ENCODE results near the gene ENTPD2. TPM values are rescaled to one million over a fixed set of nuclear protein-coding genes. Genes with fewer than 3 reads are reported as not detected.

The ENTPD2 gene
- total and polyA plus RNA-seq, 9 of the 15 experiments (the other 6 are each of a cell fraction or from before 2014, with no cell fraction given), result 0.04 to 0.60 (median 0.14) TPM; not detected in 4

DNA sequence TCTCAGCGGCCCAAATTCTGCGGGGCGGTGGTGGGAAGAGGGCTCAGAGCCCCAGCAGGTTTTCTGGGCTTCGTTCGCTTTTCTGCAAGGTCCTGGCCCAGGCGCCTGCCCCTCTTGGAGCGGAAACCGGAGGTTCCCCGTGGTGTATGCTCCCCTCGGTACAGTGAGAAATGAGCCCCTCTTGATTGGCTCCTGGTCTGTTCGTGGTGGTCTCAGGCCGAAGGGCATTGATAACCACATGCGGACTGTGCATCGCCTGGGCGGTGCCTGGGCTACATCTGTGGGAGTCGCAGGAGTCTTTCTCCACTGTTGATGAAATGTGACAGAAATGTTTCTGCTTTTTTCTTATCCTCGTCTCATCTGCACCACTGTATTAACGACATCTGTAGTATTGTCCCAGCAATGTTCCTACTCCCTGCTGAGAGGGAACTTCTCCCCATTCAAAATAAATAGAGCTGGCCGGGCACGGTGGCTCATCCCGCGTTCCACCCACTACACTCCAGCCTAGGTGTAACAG is 33.6 kb upstream of the ENTPD2 start (continued):
- TF ChIP-seq ZBTB9 (CRISPR knock-in tag; IDR thresholded peaks at IDR 0.05) (no peak), CHD1 (IDR thresholded peaks at IDR 0.05; ENCODE audit: low read length) (peak; percentile 61), SRSF3 (IDR thresholded peaks at IDR 0.05; ENCODE audit: insufficient read depth, low read length) (0 out of 2 replicates have a peak, but pooled peaks have one; percentile 6), JUND (IDR thresholded peaks at IDR 0.05; ENCODE audit: borderline replicate concordance, low read depth, low read length) (no peak), JUND (tag; IDR thresholded peaks at IDR 0.05; ENCODE audit: borderline replicate concordance, low read depth, low read length) (peak; percentile 22; the same call in 1 of the 3 replicates), EP400 (IDR thresholded peaks at IDR 0.05) (peak; percentile 63), KDM5B (IDR thresholded peaks at IDR 0.05; ENCODE audit: insufficient replicate concordance, low read depth, low read length) (peak; percentile 8), SOX6 (IDR thresholded peaks at IDR 0.05) (peak; percentile 54; the same call in 1 of the 2 replicates), AFF4 (CRISPR knock-in tag; IDR thresholded peaks at IDR 0.05) (peak; percentile 65; the same call in 1 of the 2 replicates), ZNF3 (CRISPR knock-in tag; IDR thresholded peaks at IDR 0.05) (no peak), MIER1 (IDR thresholded peaks at IDR 0.05; ENCODE audit: low read depth) (no peak)
- TF ChIP-seq, protein P1, sequence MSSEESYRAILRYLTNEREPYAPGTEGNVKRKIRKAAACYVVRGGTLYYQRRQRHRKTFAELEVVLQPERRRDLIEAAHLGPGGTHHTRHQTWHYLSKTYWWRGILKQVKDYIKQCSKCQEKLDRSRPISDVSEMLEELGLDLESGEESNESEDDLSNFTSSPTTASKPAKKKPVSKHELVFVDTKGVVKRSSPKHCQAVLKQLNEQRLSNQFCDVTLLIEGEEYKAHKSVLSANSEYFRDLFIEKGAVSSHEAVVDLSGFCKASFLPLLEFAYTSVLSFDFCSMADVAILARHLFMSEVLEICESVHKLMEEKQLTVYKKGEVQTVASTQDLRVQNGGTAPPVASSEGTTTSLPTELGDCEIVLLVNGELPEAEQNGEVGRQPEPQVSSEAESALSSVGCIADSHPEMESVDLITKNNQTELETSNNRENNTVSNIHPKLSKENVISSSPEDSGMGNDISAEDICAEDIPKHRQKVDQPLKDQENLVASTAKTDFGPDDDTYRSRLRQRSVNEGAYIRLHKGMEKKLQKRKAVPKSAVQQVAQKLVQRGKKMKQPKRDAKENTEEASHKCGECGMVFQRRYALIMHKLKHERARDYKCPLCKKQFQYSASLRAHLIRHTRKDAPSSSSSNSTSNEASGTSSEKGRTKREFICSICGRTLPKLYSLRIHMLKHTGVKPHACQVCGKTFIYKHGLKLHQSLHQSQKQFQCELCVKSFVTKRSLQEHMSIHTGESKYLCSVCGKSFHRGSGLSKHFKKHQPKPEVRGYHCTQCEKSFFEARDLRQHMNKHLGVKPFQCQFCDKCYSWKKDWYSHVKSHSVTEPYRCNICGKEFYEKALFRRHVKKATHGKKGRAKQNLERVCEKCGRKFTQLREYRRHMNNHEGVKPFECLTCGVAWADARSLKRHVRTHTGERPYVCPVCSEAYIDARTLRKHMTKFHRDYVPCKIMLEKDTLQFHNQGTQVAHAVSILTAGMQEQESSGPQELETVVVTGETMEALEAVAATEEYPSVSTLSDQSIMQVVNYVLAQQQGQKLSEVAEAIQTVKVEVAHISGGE (CRISPR knock-in tag; IDR thresholded peaks at IDR 0.05), result peak in 2 of 3 experiments; percentile 49 to 53; a peak in 2 of 6 replicates
- TF ChIP-seq, protein P2, sequence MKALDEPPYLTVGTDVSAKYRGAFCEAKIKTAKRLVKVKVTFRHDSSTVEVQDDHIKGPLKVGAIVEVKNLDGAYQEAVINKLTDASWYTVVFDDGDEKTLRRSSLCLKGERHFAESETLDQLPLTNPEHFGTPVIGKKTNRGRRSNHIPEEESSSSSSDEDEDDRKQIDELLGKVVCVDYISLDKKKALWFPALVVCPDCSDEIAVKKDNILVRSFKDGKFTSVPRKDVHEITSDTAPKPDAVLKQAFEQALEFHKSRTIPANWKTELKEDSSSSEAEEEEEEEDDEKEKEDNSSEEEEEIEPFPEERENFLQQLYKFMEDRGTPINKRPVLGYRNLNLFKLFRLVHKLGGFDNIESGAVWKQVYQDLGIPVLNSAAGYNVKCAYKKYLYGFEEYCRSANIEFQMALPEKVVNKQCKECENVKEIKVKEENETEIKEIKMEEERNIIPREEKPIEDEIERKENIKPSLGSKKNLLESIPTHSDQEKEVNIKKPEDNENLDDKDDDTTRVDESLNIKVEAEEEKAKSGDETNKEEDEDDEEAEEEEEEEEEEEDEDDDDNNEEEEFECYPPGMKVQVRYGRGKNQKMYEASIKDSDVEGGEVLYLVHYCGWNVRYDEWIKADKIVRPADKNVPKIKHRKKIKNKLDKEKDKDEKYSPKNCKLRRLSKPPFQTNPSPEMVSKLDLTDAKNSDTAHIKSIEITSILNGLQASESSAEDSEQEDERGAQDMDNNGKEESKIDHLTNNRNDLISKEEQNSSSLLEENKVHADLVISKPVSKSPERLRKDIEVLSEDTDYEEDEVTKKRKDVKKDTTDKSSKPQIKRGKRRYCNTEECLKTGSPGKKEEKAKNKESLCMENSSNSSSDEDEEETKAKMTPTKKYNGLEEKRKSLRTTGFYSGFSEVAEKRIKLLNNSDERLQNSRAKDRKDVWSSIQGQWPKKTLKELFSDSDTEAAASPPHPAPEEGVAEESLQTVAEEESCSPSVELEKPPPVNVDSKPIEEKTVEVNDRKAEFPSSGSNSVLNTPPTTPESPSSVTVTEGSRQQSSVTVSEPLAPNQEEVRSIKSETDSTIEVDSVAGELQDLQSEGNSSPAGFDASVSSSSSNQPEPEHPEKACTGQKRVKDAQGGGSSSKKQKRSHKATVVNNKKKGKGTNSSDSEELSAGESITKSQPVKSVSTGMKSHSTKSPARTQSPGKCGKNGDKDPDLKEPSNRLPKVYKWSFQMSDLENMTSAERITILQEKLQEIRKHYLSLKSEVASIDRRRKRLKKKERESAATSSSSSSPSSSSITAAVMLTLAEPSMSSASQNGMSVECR (CRISPR knock-in tag; IDR thresholded peaks at IDR 0.05), result 0 out of 2 replicates have a peak, but pooled peaks have one; percentile 19

Data from K562 (cell line).